Osteoblast (primary cell): ENCODE results near the gene SLC9A1. TPM values are rescaled to one million over a fixed set of nuclear protein-coding genes. Genes with fewer than 3 reads are reported as not detected.

Experiments
- DNase-seq: peaks from one replicate; pipeline ENCODE4 v3.0.0; 2011; ENCODE audit warnings: low spot score, mixed read lengths; ENCODE audit not compliant: insufficient read length; ENCODE audit errors: missing footprints
- H2AFZ ChIP-seq: 2 replicates; pipeline ENCODE4 v1.6.0; 2011; ENCODE audit warnings: mild to moderate bottlenecking, low read length
- H3K27ac ChIP-seq: 2 replicates; pipeline ENCODE4 v1.5.1; 2011; ENCODE audit warnings: mild to moderate bottlenecking, low read depth, low read length, moderate library complexity
- H3K27me3 ChIP-seq: 2 replicates; pipeline ENCODE4 v1.6.0; 2012; ENCODE audit warnings: mild to moderate bottlenecking, control low read depth, inconsistent platforms, low read length, moderate library complexity; ENCODE audit not compliant: insufficient read depth
- H3K36me3 ChIP-seq: 2 replicates; pipeline ENCODE4 v1.5.1; 2011; ENCODE audit warnings: mild to moderate bottlenecking, low read length, control low read depth, moderate library complexity; ENCODE audit not compliant: insufficient read depth
- H3K4me1 ChIP-seq: 2 replicates; pipeline ENCODE4 v1.5.1; 2011; ENCODE audit warnings: mild to moderate bottlenecking, low read length, control low read depth, moderate library complexity; ENCODE audit not compliant: insufficient read depth
- H3K4me2 ChIP-seq: 2 replicates; pipeline ENCODE4 v1.6.0; 2011; ENCODE audit warnings: mild to moderate bottlenecking, low read length; ENCODE audit not compliant: insufficient read depth
- H3K4me3 ChIP-seq: fragments of 200-600 bp; sonication (generic); 3 replicates; pipeline ENCODE4 v1.5.1; 2012; ENCODE audit warnings: mild to moderate bottlenecking, low read length, inconsistent platforms; ENCODE audit not compliant: insufficient read depth
- H3K79me2 ChIP-seq: 2 replicates; pipeline ENCODE4 v1.6.0; 2012; ENCODE audit warnings: mild to moderate bottlenecking, low read length, control low read depth, inconsistent platforms; ENCODE audit not compliant: insufficient read depth
- H3K9me3 ChIP-seq: 2 replicates; pipeline ENCODE4 v1.5.1; 2011; ENCODE audit warnings: low read depth, low read length, control low read depth
- H4K20me1 ChIP-seq: 2 replicates; pipeline ENCODE4 v1.6.0; 2012; ENCODE audit warnings: mild to moderate bottlenecking, low read length, control low read depth; ENCODE audit not compliant: insufficient read depth
- total RNA-seq: library from RNA; depleted of rRNA; stranded (reverse); fragments of >200 nt; gene quantifications from 2 replicates; pipeline ENCODE4 v1.2.3, GENCODE V29; 2012
- TF ChIP-seq, protein P1 (sequence below): IDR thresholded peaks from 2 replicates; pipeline ENCODE4 v1.5.1; 2011; ENCODE audit warnings: mild to moderate bottlenecking, low read depth, low read length, moderate library complexity; ENCODE audit errors: extremely low read depth

The SLC9A1 gene
- total RNA-seq, 1 donor = 7.6 TPM

DNA sequence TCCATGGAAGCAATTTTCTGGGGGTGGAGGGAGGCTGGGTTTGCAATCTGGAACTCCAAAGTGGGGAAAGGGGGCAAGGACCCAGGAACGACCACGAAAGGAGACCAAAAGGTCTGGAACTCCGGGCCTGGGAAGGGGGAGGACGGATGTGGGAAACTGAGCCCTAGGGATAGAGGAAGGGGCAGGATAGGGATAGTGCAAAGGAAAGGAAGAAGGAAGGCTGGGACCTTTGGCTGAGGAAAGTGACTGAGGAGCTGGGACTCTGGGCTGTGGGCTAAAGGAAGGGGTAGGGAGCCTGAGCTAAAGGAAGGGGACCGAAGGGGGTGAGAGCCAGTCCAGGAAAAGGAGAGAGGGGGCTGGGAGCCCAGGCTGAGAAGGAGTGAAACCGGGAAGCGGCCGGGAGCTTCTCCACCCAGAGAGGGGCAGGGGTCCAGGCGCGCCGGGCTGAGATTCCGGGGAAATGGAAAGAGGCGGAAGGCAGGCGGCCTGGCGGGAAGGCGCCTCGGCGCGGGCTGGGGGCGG lies 395 bp downstream of the SLC9A1 start:
- peak overlapping the region; percentile 89 for H3K4me3 ChIP-seq
- H3K36me3 ChIP-seq = no peaks in the 10 kb centered on the region
- H3K79me2 ChIP-seq = peaks cover 52% of the 10 kb centered on the region
- peaks cover 34% of the 10 kb centered on the region for H3K4me1 ChIP-seq
- H4K20me1 ChIP-seq = peaks cover 42% of the 10 kb centered on the region
- no peak overlapping the region for H2AFZ ChIP-seq
- peak overlapping the region; percentile 95 for H3K4me2 ChIP-seq
- peak overlapping the region; percentile 93 for H3K27ac ChIP-seq
- H3K27me3 ChIP-seq = no peaks in the 10 kb centered on the region
- peak; percentile 87 for DNase-seq
- H3K9me3 ChIP-seq = no peaks in the 10 kb centered on the region
- TF ChIP-seq, protein P1, sequence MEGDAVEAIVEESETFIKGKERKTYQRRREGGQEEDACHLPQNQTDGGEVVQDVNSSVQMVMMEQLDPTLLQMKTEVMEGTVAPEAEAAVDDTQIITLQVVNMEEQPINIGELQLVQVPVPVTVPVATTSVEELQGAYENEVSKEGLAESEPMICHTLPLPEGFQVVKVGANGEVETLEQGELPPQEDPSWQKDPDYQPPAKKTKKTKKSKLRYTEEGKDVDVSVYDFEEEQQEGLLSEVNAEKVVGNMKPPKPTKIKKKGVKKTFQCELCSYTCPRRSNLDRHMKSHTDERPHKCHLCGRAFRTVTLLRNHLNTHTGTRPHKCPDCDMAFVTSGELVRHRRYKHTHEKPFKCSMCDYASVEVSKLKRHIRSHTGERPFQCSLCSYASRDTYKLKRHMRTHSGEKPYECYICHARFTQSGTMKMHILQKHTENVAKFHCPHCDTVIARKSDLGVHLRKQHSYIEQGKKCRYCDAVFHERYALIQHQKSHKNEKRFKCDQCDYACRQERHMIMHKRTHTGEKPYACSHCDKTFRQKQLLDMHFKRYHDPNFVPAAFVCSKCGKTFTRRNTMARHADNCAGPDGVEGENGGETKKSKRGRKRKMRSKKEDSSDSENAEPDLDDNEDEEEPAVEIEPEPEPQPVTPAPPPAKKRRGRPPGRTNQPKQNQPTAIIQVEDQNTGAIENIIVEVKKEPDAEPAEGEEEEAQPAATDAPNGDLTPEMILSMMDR = no peak

DNA sequence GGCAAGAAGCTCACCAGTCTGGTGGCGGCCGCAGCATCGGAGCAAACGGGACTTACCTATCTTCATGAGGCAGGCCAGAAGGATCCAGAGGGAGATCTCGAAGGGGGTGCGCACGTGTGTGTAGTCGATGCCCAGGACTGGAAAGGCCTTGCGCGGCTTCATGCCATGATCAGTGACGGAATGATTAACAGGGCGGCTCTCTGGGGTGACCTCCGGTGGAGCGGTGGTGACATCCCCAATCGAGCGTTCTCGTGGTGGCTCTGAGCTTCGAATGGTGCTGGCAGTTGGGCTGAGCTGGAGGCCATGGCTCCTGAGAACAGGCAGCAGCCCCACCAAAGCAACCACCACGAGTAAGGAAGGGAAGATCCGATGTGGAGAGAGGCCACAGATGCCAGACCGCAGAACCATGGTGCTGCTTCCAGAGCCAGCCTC lies 982 bp downstream of the SLC9A1 start:
- Histone ChIP-seq H3K36me3 (no peaks in the 10 kb centered on the region), H4K20me1 (peaks cover 44% of the 10 kb centered on the region), H2AFZ (no peak overlapping the region), H3K79me2 (peaks cover 58% of the 10 kb centered on the region), H3K27ac (peak overlapping the region; percentile 93), H3K9me3 (no peaks in the 10 kb centered on the region), H3K4me3 (peak overlapping the region; percentile 89), H3K4me1 (peaks cover 34% of the 10 kb centered on the region), H3K4me2 (peak overlapping the region; percentile 95), H3K27me3 (no peaks in the 10 kb centered on the region)
- DNase-seq = no peak
- TF ChIP-seq, protein P1 = no peak

DNA sequence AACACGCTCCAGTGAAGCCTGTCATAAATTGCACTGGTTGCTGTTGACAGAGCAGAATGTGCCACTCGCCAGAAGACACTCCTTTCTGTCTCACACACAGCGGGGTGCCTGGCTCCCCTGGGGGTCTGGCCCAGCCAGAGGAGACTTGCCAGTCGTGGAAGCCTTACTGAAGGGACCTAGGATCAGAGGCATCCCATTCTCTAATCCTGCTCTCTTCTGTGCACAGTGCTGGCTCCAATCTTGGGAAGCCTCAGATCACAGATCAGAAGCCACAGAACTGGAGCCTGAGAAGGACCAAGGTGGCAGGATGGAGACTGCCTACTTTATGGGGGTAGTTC lies 1.4 kb downstream of the SLC9A1 start:
- Histone ChIP-seq H2AFZ (no peak overlapping the region), H4K20me1 (peaks cover 48% of the 10 kb centered on the region), H3K79me2 (peaks cover 62% of the 10 kb centered on the region), H3K4me1 (peaks cover 34% of the 10 kb centered on the region), H3K9me3 (no peaks in the 10 kb centered on the region), H3K27me3 (no peaks in the 10 kb centered on the region), H3K4me2 (peak overlapping the region; percentile 95), H3K27ac (peak overlapping the region; percentile 93), H3K36me3 (no peaks in the 10 kb centered on the region), H3K4me3 (peak overlapping the region; percentile 89)
- TF ChIP-seq, protein P1 = no peak
- DNase-seq = peak; percentile 55

DNA sequence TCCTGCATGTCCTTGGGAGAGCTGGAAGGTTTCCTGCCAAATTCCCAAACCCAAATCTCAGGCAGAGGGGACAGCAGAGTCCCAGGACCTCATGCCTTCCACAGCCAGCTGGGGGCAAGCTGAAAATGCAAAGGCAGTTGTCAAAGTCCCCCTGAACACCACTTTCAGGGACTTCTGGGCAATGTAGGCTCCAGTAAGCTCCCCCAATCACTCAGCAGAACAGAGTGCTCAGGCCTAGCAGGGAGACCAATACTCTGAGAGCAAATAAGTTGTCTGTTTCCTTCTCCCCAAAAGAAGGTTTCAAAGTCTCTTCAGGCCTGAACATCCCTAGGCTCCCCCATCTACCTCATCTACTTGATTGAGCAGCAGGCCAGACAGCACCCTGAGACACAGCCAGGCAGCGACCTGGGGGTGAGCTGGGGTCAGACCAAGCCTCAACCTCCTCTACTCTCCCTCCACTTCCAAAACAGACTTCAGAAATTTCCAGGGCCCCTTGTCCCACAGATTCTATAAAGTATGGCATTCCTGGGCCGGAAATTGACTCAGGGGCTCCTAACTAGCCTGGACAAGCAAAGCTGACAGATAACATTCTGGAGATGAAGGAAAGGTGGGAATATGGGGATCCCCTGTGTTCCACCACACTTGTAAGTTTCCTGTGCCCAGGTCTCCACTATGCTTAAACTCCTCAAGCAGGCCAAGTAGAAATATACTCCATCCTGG lies 1.9 kb downstream of the SLC9A1 start:
- peaks cover 67% of the 10 kb centered on the region for H3K79me2 ChIP-seq
- peaks cover 34% of the 10 kb centered on the region for H3K4me1 ChIP-seq
- H3K9me3 ChIP-seq = no peaks in the 10 kb centered on the region
- peaks cover 50% of the 10 kb centered on the region for H4K20me1 ChIP-seq
- H3K27me3 ChIP-seq = no peaks in the 10 kb centered on the region
- H2AFZ ChIP-seq = peak overlapping the region; percentile 49
- H3K27ac ChIP-seq = peak overlapping the region; percentile 93
- peak overlapping the region; percentile 95 for H3K4me2 ChIP-seq
- DNase-seq = no peak
- peak overlapping the region; percentile 89 for H3K4me3 ChIP-seq
- TF ChIP-seq, protein P1 = no peak
- no peaks in the 10 kb centered on the region for H3K36me3 ChIP-seq
